ENCODE measurements around the gene PTPRT. TPM values are rescaled to one million over a fixed set of nuclear protein-coding genes. Genes with fewer than 3 reads are reported as not detected.

PTPRT gene
- total RNA-seq, 1 experiment from 2014 or later, result 44.5 TPM

DNA sequence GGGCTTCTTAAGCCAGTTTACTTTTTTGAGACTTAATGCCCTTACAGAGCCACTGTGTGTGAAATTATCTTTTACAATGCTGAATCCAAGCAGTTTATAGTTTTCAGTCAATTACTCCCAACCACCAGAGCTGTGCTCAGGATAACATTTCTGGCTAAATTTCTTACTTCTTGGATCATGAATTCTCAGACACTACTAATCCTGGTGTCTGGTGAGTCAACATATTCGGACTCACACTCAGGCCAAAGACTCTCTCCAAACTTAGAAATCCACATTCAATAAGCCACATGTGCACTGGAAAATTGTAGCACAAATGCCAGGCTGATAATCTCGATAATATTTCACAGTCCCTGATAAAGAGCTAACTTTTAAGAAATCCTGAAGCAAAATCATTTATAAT lies 49.0 kb downstream of the PTPRT start:
- no peaks in the 10 kb centered on the region; the same call in 1 of the 2 replicates for H3K27me3 ChIP-seq (ENCODE audit: low read length)
- H4K20me1 ChIP-seq (ENCODE audit: insufficient read depth, low read depth, low read length), result no peaks in the 10 kb centered on the region
- no peak overlapping the region for H3K4me3 ChIP-seq (ENCODE audit: low read length)
- DNase-seq, result no peak
- no peak overlapping the region for H3K4me2 ChIP-seq (ENCODE audit: low read depth, low read length, poor library complexity, severe bottlenecking)
- no peak overlapping the region for H3K9ac ChIP-seq (ENCODE audit: low read length)
- H3K27ac ChIP-seq (ENCODE audit: low read length), result no peak overlapping the region
- H3K9me3 ChIP-seq (ENCODE audit: low read length), result no peaks in the 10 kb centered on the region
- H3K79me2 ChIP-seq (ENCODE audit: low read length), result no peaks in the 10 kb centered on the region
- no peaks in the 10 kb centered on the region; the same call in 1 of the 2 replicates for H3K36me3 ChIP-seq (ENCODE audit: insufficient read depth, low read length)
- no peak overlapping the region for H2AFZ ChIP-seq (ENCODE audit: low read length)
- no peaks in the 10 kb centered on the region for H3K9me2 ChIP-seq (replicated peaks; ENCODE audit: insufficient read depth, low read length)
- H3K4me1 ChIP-seq (ENCODE audit: low read length), result peaks cover 37% of the 10 kb centered on the region

DNA sequence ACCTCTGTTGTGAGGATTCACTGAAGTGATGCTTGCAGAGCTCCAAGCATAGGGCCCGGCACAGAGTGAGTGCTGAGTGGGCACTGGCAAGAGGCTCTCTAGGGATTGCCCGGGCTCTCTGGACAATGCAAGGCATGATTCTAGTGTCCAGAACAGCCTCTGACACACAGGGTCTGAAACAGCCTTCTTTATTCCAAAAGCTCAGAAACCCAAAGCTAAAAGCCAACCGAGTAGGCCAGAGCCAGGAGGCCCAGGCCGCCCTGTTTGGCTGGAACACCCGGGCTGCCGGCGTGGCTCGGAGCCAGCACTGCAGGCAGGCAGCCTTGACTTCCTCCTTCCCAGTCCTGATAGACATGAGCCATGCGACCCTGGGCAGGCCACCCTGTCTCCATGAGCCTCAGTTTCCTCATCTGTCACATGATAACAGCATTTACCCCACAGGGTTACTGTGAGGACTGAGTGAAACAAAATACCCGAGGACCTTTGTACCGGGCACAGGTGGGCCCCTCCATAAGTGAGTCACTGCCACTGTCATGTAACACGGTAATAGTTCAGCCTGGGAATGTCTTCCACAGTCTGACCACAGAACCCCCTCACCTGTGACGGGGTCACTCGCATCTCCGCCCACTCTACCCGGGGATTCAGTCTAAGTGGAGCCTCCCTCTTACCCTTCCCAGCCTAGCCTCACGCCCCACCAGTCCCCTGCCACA lies 51.5 kb downstream of the PTPRT start:
- Histone ChIP-seq H3K9me3 (ENCODE audit: low read length) (no peaks in the 10 kb centered on the region), H4K20me1 (ENCODE audit: insufficient read depth, low read depth, low read length) (no peaks in the 10 kb centered on the region), H3K4me3 (ENCODE audit: low read length) (no peak overlapping the region), H3K4me2 (ENCODE audit: low read depth, low read length, poor library complexity, severe bottlenecking) (no peak overlapping the region), H2AFZ (ENCODE audit: low read length) (no peak overlapping the region), H3K79me2 (ENCODE audit: low read length) (no peaks in the 10 kb centered on the region), H3K27ac (ENCODE audit: low read length) (no peak overlapping the region), H3K36me3 (ENCODE audit: insufficient read depth, low read length) (no peaks in the 10 kb centered on the region; the same call in 1 of the 2 replicates), H3K27me3 (ENCODE audit: low read length) (no peaks in the 10 kb centered on the region; the same call in 1 of the 2 replicates), H3K4me1 (ENCODE audit: low read length) (peaks cover 47% of the 10 kb centered on the region), H3K9me2 (replicated peaks; ENCODE audit: insufficient read depth, low read length) (no peaks in the 10 kb centered on the region), H3K9ac (ENCODE audit: low read length) (no peak overlapping the region)
- no peak for DNase-seq

DNA sequence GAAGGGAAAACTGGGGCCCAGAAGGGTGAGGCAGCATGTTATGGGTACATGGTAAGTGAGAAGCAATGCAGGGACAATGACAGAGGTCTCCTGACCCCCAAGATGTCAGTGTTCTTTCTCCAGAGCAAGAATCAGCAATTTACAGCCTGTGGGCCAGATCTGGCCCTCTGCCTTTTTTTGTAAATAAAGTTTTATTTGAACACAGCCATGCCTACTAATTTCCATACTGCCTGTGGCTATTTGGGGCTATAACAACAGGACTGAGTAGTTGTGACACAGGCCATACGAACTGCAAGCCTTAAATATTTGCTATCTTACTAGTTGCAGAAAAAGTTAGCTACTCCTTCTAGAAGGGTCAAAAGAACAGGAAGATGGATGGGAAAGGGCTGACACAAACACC lies 52.5 kb downstream of the PTPRT start:
- H3K4me3 ChIP-seq (ENCODE audit: low read length), result no peak overlapping the region
- H3K27ac ChIP-seq (ENCODE audit: low read length), result no peak overlapping the region

DNA sequence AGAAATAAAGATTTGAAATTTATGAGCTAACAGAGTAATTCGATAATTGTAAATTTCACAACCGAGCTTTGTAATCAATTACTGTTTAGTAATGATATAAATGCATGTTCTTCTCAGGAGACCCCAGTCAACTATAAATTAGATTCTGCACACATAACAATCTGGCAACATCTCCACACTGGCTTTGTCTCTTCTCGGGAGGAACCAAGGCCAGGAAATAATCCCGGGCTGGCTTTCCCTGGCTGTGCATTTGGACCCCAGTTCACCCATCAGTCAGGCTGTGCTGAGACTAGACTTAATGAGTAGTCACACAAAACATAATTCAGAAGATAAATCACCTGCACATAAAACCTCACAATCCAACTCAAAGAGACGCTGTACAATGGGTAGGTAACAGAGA lies 65.5 kb downstream of the PTPRT start:
- no peak overlapping the region for H2AFZ ChIP-seq (ENCODE audit: low read length)
- H3K27ac ChIP-seq (ENCODE audit: low read length), result no peak overlapping the region
- no peaks in the 10 kb centered on the region for H3K27me3 ChIP-seq (ENCODE audit: low read length)
- H4K20me1 ChIP-seq (ENCODE audit: insufficient read depth, low read depth, low read length), result no peaks in the 10 kb centered on the region
- no peak overlapping the region for H3K4me3 ChIP-seq (ENCODE audit: low read length)
- DNase-seq, result no peak
- no peaks in the 10 kb centered on the region for H3K36me3 ChIP-seq (ENCODE audit: insufficient read depth, low read length)
- H3K79me2 ChIP-seq (ENCODE audit: low read length), result no peaks in the 10 kb centered on the region
- no peaks in the 10 kb centered on the region for H3K9me3 ChIP-seq (ENCODE audit: low read length)
- no peaks in the 10 kb centered on the region for H3K9me2 ChIP-seq (replicated peaks; ENCODE audit: insufficient read depth, low read length)
- H3K4me2 ChIP-seq (ENCODE audit: low read depth, low read length, poor library complexity, severe bottlenecking), result no peak overlapping the region
- H3K9ac ChIP-seq (ENCODE audit: low read length), result no peak overlapping the region
- peaks cover 25% of the 10 kb centered on the region for H3K4me1 ChIP-seq (ENCODE audit: low read length)

More for the DNA sequence above, 52.5 kb downstream of the PTPRT start:
- Histone ChIP-seq H3K36me3 (ENCODE audit: insufficient read depth, low read length) (no peaks in the 10 kb centered on the region; the same call in 1 of the 2 replicates), H4K20me1 (ENCODE audit: insufficient read depth, low read depth, low read length) (no peaks in the 10 kb centered on the region), H3K79me2 (ENCODE audit: low read length) (no peaks in the 10 kb centered on the region), H3K4me1 (ENCODE audit: low read length) (peaks cover 47% of the 10 kb centered on the region), H3K9me3 (ENCODE audit: low read length) (no peaks in the 10 kb centered on the region), H3K27me3 (ENCODE audit: low read length) (no peaks in the 10 kb centered on the region; the same call in 1 of the 2 replicates), H2AFZ (ENCODE audit: low read length) (0 out of 2 replicates have a peak overlapping the region, but pooled peaks have one; percentile 18), H3K9me2 (replicated peaks; ENCODE audit: insufficient read depth, low read length) (no peaks in the 10 kb centered on the region), H3K4me2 (ENCODE audit: low read depth, low read length, poor library complexity, severe bottlenecking) (no peak overlapping the region), H3K9ac (ENCODE audit: low read length) (no peak overlapping the region)
- no peak for DNase-seq

DNA sequence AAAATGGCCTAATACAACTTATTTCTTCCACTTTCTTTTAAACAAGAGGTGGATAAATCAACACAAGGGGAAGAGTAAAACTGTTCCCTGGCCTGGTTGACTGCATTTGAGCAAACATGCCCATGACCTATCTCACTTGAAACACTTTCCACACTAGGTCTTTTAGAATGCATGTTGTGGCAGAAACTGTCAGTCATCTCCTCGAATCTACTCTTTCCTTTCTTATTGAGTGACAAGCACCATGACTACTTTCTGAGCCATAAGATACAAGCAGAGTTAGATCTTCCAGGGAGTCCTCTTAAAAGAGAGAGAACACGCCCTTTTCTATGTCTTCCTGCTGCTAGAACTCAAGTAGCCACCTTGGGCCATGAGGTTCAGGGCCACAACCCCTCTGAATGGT lies 66.5 kb downstream of the PTPRT start:
- no peaks in the 10 kb centered on the region for H3K79me2 ChIP-seq (ENCODE audit: low read length)
- H3K27me3 ChIP-seq (ENCODE audit: low read length), result no peaks in the 10 kb centered on the region
- no peak overlapping the region for H3K9ac ChIP-seq (ENCODE audit: low read length)
- no peaks in the 10 kb centered on the region for H3K9me2 ChIP-seq (replicated peaks; ENCODE audit: insufficient read depth, low read length)
- no peak overlapping the region for H3K4me3 ChIP-seq (ENCODE audit: low read length)
- no peak for DNase-seq
- no peak overlapping the region for H3K4me2 ChIP-seq (ENCODE audit: low read depth, low read length, poor library complexity, severe bottlenecking)
- no peak overlapping the region for H3K27ac ChIP-seq (ENCODE audit: low read length)
- H4K20me1 ChIP-seq (ENCODE audit: insufficient read depth, low read depth, low read length), result no peaks in the 10 kb centered on the region
- H3K9me3 ChIP-seq (ENCODE audit: low read length), result no peaks in the 10 kb centered on the region
- 0 out of 2 replicates have a peak overlapping the region, but pooled peaks have one; percentile 55 for H2AFZ ChIP-seq (ENCODE audit: low read length)
- peaks cover 25% of the 10 kb centered on the region for H3K4me1 ChIP-seq (ENCODE audit: low read length)
- H3K36me3 ChIP-seq (ENCODE audit: insufficient read depth, low read length), result no peaks in the 10 kb centered on the region

DNA sequence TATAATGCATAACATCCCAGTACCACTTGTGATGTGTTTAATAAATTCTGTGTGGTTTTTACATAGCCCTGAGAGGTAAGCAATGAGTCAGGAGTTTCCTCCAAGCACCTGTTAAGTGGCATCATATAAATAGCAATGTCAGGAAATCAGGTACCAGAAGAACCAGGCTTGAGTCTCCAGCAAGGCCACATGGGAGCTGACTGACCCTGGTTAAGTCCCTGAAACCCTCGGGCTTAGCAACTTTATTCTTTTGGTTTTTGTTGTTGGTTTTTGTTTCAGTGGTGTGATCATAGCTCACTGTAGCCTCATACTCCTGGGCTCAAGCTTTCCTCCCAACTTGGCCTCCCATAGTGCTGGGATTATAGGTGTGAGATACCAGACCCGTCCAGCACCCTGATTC lies 70.0 kb downstream of the PTPRT start:
- Histone ChIP-seq H3K9ac (ENCODE audit: low read length) (no peak overlapping the region), H3K36me3 (ENCODE audit: insufficient read depth, low read length) (no peaks in the 10 kb centered on the region), H3K79me2 (ENCODE audit: low read length) (no peaks in the 10 kb centered on the region), H3K27ac (ENCODE audit: low read length) (no peak overlapping the region), H2AFZ (ENCODE audit: low read length) (no peak overlapping the region), H3K27me3 (ENCODE audit: low read length) (no peaks in the 10 kb centered on the region), H3K9me2 (replicated peaks; ENCODE audit: insufficient read depth, low read length) (no peaks in the 10 kb centered on the region), H4K20me1 (ENCODE audit: insufficient read depth, low read depth, low read length) (no peaks in the 10 kb centered on the region), H3K4me1 (ENCODE audit: low read length) (peaks cover 28% of the 10 kb centered on the region), H3K4me2 (ENCODE audit: low read depth, low read length, poor library complexity, severe bottlenecking) (no peak overlapping the region), H3K4me3 (ENCODE audit: low read length) (no peak overlapping the region), H3K9me3 (ENCODE audit: low read length) (no peaks in the 10 kb centered on the region)
- DNase-seq, result no peak

DNA sequence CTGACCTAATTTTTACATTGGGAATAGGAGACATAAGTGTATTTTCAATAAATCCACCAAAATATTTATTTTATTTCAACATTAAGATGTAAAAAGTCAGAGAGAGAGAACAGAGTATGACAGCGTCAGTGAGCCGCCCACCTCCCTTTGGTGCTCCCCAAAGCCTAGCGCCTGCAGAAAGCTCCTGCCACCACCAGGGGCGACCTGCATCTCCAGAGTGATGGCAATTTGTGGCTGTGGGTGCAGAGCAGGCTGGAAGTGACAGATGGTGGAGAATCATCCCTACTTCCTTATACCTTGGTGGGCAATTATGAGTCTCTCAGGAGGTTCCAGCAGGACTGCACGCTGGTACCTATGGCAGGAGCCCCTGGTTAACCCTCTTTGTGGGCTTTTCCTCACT lies 87.3 kb downstream of the PTPRT start:
- Histone ChIP-seq H4K20me1 (ENCODE audit: insufficient read depth, low read depth, low read length) (no peaks in the 10 kb centered on the region), H3K27ac (ENCODE audit: low read length) (no peak overlapping the region), H3K9ac (ENCODE audit: low read length) (no peak overlapping the region), H3K4me1 (ENCODE audit: low read length) (peaks cover 31% of the 10 kb centered on the region), H3K36me3 (ENCODE audit: insufficient read depth, low read length) (no peaks in the 10 kb centered on the region), H2AFZ (ENCODE audit: low read length) (no peak overlapping the region), H3K27me3 (ENCODE audit: low read length) (no peaks in the 10 kb centered on the region), H3K4me2 (ENCODE audit: low read depth, low read length, poor library complexity, severe bottlenecking) (no peak overlapping the region), H3K9me3 (ENCODE audit: low read length) (no peaks in the 10 kb centered on the region), H3K4me3 (ENCODE audit: low read length) (no peak overlapping the region), H3K9me2 (replicated peaks; ENCODE audit: insufficient read depth, low read length) (no peaks in the 10 kb centered on the region), H3K79me2 (ENCODE audit: low read length) (no peaks in the 10 kb centered on the region)
- DNase-seq, result peak; percentile 84

DNA sequence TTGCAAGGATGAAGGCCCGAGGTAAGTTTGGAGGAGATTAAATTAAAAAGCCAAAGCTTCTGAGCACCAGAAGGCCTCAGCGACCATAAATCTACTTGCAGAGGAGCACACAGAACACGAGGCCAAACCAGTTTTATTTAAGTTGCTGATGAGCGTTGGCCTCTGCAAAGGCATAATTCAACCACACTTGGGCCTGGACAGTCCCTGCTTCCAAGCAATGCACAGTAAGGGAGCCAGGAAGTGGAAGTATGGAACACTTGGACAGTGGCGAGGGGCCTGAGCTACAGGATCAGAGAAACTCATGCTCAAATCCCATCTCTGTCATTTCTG lies 92.8 kb downstream of the PTPRT start:
- Histone ChIP-seq H3K4me3 (ENCODE audit: low read length) (no peak overlapping the region), H4K20me1 (ENCODE audit: insufficient read depth, low read depth, low read length) (no peaks in the 10 kb centered on the region), H3K79me2 (ENCODE audit: low read length) (no peaks in the 10 kb centered on the region), H3K27me3 (ENCODE audit: low read length) (no peaks in the 10 kb centered on the region; the same call in 1 of the 2 replicates), H3K36me3 (ENCODE audit: insufficient read depth, low read length) (no peaks in the 10 kb centered on the region), H2AFZ (ENCODE audit: low read length) (no peak overlapping the region), H3K4me2 (ENCODE audit: low read depth, low read length, poor library complexity, severe bottlenecking) (no peak overlapping the region), H3K27ac (ENCODE audit: low read length) (no peak overlapping the region), H3K4me1 (ENCODE audit: low read length) (peaks cover 37% of the 10 kb centered on the region), H3K9ac (ENCODE audit: low read length) (peak overlapping the region; percentile 44), H3K9me3 (ENCODE audit: low read length) (0 out of 2 replicates have a peak, but pooled peaks cover 3% of the 10 kb centered on the region), H3K9me2 (replicated peaks; ENCODE audit: insufficient read depth, low read length) (no peaks in the 10 kb centered on the region)
- no peak for DNase-seq
